Activated CD4-positive, alpha-beta T cell treated with anti-CD3 and anti-CD28 coated beads, Interleukin-2, amount 50 U/mL, for 4 hours (primary cell): ENCODE data around the gene KPNA6.
"Not testable (repeated sequence)": the region's sequence is repeated elsewhere in the genome, so short reads cannot be mapped to it uniquely, and the experiment has no call there.

ENCODE experiments used
- DNase-seq, 2 experiments: peaks; one replicate each; pipeline ENCODE4 v3.0.0-alpha.2; 2020

KPNA6 gene

DNA sequence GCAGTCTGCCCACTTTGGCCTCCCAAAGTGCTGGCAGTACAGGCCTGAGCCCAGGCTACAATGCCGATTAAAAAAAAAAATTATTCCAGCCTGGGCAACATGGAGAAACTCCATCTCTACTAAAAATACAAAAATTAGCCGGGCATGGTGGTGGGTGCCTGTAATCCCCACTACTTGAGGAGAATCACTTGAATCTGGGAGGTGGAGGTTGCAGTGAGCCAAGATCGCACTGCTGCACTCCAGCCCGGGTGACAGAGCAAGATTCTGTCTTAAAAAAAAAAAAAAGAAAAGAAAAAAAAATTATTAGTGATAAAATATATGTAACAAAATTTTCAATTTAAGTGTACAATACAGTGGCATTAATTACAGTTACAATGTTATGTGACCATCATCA lies 35.4 kb downstream of the KPNA6 start:
- not testable (repeated sequence) for DNase-seq

DNA sequence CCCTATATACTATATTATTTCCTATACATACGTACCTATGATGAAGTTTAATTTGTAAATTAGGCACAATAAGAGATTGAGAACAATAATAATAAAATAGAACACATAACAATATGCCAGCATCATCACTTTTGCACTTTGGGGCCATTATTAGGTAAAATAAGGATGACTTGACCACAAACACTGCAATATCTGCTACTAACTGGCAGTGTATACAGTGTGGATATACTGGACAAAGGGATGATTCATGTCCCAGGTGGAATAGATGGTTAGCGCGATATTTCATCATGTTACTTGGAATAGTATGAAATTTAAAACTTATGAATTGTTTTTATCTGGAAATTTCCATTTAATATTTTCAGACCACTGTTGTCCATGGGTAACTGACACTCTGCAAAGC lies 36.2 kb downstream of the KPNA6 start:
- DNase-seq, result no peak

DNA sequence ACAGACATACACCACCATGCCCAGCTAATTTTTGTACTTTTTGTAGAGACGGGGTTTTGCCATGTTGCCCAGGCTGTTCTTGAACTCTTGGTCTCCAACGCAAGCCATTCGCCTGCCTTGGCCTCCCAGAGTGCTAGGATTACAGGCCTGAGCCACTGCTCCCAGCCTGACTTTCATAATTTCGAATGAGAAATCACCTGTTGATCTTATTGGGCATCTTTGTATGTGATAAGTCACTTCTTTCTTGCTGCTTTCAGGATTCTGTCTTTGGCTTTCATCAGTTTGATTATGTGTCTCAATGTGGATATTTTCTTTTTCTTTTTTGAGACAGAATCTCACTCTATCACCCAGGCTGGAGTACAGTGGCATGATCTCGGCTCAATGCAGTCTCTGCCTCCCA lies 39.9 kb downstream of the KPNA6 start:
- DNase-seq, result not testable (repeated sequence)

DNA sequence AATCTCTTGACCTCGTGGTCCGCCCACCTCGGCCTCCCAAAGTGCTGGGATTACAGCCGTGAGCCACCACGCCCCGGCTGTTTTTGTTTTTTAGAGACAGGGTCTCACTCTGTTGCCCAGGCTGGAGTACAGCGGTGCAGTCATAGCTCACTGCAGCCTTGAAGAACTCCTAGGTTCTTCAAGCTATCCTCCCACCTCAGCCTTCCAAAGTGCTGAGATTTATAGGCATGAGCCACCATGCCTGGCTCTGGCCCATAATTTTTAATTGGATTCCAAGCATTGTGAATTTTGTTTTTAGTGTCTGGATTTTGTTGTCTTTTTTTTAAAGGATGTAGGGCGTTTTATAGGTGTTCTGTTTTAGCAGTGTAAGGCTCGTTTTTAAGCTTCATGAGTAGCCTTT lies 43.0 kb downstream of the KPNA6 start:
- DNase-seq, result no peak

DNA sequence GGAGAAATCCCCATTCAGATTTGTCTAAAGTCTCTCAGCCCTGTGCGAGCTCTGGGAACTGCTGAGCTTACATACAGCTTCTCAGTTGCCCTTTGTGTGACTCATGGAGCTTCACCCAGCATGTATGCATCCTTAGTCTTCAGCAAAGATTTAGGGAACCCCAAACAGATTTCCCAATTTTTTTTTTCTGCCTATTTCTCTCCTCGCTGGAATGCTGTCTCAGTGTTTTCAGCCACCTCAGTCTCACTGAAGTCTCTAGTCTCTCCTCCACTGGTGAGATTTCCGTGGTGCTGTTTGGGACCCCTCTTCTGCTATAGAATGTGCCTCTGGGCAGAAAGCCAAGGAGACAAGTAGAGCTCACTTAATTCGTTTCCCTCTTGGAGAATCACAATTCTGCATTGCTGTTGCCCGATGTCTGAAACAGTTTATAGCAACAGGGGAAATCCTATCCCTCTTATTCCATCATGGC lies 43.5 kb downstream of the KPNA6 start:
- no peak for DNase-seq

DNA sequence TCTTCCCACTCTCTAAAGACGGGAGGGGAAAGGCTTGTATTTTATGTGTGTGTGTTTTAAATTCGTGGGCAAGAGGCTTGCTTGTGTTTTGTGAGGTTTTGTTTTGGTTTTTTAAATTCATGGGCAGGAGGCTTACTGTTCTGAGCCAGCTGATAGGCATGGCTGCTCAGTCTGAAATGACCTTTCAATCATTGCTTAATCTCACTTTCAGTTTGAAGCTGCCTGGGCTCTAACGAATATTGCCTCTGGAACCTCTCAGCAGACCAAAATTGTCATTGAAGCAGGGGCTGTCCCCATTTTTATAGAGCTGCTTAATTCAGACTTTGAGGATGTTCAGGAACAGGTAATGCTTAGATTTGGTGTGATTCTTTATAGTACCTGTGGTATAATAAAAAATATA lies 51.3 kb downstream of the KPNA6 start:
- DNase-seq, result no peak

DNA sequence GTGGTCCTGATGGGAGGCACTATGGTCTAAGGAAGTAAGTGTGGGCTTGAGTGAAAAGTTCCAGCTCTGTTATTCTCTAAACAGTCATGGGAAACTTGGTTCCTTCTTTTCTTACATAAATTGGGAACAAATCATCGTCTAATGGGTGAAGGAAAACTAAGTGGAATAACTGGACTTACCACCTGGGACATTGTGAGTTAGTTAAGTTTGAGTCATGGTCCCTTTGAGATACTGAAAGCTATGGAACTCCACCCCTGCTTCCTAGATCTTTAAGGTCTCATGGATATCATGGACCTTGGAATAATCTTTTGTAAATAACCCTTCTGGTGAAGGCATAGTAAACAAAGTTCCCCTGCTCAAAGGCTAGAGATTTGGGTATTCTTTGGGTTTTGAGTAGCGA lies 55.5 kb downstream of the KPNA6 start:
- DNase-seq, result no peak

DNA sequence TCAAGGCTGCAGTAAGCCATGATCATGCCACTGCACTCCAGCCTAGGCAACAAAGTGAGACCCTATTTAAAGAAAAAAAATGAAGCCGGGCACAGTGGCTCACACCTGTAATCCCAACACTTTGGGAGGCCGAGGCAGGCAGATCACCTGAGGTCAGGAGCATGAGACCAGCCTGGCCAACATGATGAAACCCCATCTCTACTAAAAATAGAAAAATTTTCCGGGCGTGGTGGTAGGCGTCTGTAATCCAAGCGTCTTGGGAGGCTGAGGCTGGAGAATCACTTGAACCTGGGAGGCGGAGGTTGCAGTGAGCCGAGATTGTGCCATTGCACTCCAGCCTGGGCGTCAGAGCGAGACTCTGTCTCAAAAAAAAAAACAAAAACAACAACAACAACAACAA lies 57.8 kb downstream of the KPNA6 start:
- DNase-seq, result not testable (repeated sequence)

DNA sequence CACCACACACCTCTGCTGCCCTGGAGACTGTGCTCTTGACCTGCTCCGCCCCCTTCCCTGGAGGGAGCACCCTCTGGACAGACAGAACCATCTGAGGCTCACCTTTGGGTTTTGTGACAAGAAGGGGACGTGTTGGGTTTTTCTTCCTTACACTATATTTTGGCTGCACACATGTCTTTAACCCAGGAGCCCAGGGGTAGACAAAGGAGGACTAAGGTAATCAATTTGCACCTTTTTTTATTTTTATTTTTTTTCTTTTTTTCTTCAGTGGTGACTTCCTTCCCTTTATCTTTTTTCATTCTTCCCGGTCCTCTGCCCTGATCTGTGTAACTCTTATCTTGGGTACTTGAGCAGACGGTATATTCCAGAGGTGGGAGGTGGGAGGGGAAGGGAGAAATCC lies 63.1 kb downstream of the KPNA6 start:
- no peak for DNase-seq

DNA sequence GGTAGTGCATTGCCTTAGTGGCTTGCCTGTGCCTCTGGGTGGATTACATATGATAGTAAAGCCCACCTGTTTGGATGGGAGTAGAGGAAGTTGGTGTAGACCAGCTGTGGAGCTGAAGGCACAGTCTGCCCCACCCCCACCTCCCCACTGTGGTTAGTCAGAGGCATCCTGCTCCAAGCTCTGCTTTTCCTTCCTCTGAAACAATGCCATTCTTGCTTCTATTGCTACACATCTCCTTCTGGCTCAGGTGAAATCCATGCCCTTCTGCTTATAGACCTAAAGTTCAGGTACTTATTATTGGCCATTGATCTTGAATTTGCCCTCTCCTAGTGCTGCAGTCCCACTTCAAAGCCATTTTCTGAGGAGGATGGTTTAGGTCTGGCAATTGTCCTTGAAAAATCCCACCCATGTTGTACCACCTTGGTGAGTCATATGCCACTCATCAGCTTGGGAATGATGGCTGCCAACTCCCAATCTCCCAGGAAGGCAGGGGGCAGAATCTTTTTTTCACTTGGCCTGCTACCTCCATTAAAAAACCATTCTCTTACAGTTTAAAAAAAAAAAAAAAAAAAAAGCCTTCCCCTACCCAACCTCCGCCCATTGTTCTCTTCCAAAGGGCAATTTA lies 64.9 kb downstream of the KPNA6 start:
- DNase-seq, result no peak

DNA sequence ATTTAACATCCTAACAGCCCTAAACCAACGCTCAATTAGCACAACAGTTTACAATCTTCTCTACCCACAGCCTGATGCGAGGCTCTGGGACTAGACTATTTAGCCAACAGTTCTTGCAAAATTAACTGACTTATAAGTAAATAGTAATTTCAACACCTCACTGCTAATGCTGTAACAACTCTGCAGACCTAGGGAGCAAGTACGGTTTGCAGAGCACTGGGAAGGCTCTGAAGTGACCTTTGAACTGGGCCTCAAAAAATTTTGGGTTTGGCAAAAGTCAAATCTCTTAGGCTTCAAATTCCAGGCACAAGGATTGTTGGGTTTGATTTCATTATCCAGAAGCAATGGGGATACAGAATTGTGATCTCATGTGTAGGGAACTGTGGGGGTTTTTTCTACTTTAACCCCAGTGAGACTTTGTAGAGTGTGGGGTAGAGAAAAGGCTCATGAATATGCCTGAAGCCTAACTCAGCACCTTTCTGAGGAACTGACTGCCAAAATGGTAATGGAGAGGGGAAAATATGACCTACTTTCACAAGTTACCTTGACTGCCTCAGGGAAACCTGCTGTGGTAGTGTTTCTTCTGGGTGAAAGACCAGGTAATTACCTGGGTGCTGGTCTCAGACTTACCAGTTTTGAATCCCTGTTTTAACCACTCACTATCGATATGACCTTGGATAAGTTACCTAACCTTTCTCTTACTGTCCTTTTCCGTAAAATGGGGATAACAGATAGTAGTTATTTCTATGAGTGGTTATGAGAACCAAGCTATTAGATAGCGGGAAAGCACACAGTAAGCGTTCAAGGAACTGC lies 70.7 kb downstream of the KPNA6 start:
- no peak for DNase-seq

DNA sequence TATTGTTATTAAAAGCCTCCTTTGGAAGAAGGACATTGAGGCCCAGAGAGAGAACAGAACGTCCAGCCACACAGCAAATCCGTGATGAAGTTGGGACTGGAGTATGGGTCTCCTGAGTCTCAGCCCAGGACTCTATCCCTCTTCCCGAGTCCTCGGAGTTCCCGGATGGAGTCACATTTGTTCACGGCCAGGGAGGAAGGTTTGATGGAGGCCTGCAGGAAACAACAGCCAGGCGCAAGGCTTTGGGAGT lies 71.3 kb downstream of the KPNA6 start:
- DNase-seq, result no peak

DNA sequence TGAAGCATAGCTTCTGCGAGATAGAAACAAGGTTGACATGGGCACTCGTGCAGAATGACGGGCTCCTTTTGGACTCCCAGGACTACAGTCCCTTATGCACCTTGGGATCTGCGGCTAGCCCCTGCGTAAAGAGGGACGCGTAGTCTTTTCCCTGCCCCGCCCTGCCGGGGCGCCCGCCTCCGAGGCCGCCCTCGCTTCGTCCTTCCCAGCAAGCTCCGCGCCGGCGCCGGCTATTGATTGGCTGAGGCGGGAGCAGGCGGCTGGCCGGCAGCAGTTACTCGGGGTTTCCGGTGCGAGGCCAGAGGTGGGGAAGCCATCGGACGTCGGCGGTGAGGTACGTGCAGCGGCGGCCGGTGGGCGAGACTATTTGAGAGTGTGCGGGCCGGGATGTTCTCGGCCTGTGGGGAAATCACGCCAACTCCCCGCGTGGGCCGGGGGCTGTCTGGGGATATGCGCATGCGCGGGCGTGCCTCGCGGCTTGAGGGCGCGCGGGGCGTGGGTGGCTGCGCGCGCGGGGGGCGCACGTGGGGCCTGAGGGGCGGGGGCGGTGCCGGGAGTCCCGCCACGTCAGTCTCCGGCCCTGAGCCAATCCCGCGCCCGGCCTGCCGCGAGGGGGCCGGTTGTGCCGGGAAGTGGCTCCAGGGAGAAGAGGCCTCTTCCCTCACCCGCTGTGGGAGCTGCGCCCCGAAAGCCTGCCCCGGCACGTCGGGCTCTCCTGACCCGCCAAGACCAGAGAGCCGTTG lies 71.8 kb downstream of the KPNA6 start, which contains the start of gene TXLNA:
Gene TXLNA (plus strand): TSS at position 233 of the 743 bp plus-strand sequence. CDS start 671 bp downstream, outside the sequence.
- DNase-seq, result peak; percentile 87 to 88

DNA sequence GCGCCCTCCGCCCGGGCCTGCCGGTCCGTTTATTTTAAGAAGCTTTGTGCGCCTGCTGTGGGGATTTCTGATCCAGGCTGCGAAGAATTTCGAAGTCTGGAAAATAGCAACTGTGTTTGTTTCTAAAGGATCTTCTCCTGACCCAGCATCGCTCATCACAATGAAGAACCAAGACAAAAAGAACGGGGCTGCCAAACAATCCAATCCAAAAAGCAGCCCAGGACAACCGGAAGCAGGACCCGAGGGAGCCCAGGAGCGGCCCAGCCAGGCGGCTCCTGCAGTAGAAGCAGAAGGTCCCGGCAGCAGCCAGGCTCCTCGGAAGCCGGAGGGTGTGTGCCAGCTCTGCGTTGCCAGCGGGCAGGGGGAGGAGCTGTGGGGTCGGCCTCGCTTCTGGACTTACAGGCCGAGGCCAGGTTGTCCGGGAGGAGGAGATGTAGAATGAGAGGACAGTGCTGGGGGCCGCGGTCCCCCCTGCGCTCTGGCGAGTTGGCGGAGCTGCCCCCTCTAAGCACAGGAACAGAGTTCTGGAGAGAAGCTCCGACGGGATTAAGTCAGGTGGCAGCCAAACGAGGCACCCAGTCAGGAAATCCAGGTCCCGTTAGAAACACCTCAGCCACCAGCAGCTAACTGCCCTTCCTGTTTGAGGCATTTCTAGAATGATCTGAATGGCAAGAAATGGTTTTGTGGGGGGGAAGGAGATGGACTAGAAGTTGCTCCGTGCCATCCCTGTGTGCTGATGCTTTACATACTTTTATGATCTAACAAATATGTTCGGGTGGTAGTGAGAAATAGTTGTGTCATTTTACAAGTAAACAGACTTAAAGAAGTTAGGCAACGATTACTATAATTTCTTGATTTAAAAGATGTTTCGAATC lies 72.6 kb downstream of the KPNA6 start:
- no peak for DNase-seq

DNA sequence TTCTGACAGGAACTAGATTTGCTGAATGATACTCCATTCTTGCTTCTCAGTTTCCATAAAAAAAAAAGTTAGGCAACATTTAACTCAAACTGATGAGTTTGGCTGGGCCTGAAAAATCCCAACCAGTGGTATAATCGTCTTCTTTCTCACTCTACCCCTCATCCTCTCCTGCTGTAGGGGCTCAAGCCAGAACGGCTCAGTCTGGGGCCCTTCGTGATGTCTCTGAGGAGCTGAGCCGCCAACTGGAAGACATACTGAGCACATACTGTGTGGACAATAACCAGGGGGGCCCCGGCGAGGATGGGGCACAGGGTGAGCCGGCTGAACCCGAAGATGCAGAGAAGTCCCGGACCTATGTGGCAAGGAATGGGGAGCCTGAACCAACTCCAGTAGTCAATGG lies 73.2 kb downstream of the KPNA6 start:
- no peak for DNase-seq

DNA sequence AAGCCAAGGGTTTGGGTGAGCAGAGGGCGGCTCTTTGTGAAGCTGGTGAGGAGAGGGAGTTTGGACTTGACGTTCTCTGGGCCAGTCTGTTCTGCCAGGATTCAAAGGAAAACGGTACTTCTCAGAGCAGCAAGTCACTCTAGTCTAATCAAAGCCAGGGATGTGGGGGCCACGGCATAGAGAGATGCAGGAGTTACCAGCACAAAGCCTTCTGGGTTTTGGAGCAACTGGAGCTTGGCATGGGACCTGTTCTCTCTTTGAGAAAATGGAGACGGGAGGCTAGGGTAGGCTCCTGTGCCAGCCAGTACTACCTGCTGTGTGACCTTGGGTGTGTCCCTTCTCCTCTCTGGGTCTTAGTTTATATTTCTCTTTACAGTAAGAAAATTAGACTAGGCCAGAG lies 73.7 kb downstream of the KPNA6 start:
- DNase-seq, result no peak

DNA sequence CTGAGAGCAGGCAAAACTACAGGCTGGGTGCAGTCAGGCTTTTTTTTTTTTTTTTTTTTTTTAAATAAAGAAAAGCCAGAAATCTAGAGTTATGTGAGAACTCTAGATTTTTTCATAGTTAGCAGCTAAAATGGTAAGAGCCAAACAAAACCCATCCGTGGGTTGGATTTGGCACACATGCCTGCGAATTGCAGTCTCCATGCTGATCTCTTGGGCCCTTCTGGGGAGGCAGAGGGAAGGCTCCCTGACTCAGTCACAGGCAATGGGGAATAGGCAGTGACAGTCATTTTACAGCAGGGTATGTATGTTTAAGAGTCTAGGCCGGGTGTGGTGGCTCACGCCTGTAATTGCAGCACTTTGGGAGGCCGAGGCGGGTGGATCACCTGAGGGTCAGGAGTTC lies 74.2 kb downstream of the KPNA6 start:
- no peak for DNase-seq

DNA sequence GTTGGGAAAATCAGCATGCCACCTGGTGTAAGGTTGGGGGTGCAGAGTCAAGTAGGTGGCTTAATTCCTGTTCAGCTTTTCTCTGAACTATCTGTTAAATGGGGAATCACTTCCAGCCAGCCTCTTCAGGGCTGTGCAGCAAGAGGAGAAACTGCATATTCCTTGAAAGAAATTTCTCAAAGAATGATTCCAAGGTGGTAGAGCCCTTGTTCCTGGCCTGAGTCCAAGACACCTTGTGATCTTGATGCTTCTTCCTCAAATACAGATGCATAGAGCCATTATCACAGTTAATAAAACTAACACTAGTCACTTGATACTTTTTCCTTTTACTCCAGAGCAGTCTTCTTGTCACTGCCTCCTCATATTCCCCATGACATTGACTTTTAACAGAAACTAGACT lies 76.8 kb downstream of the KPNA6 start:
- no peak for DNase-seq

DNA sequence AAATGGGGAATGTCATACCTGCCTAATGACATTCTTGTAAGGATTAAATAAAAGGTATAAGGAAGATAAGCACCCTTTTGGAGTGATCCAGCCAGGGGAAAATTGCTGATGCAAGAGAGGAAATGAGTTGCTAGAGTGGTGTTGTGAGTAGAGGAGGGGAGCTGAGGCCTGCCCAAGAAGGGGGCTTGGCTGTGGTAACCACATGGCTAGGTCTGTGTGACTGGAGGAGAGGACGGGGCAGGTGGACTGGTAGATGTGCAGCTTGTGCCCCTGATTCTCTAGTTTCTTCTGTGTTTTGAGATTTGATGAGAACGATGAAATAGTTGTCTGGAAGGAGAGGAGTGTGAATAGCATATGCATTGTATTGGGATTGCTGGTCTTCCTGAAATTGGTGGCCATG lies 78.2 kb downstream of the KPNA6 start:
- DNase-seq, result no peak

DNA sequence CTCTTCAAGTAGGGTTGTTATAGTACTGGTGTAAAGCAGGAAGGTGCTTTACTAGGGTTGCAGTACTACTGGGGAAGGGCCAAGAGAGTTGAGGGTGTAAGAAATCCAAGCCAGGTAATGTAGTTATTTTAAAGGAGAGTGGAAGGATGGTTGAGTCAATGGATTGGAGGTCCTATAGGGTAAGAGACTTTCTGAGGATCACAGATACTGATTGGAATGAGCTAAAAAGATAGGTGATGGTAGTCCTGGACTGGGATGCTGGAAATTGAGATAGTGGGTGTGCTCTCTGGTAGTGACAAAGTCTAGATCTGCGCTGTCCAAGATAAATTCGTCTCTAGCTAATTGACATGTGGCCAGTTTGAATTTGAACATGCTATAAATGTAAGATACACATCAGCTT lies 78.6 kb downstream of the KPNA6 start:
- no peak for DNase-seq

DNA sequence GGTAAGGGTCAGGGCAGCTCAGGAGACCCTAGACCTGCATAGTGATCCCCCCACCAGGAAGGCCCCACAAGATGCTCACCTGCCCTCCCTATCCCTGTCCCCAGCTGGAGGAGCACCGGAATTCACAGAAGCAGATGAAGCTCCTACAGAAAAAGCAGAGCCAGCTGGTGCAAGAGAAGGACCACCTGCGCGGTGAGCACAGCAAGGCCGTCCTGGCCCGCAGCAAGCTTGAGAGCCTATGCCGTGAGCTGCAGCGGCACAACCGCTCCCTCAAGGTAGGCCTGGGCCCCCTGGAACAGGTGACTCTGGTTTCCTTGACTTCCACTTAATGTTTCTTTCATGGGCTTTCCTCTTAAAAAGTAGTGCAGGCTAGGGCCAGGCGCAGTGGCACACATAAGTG lies 80.0 kb downstream of the KPNA6 start:
- no peak for DNase-seq

DNA sequence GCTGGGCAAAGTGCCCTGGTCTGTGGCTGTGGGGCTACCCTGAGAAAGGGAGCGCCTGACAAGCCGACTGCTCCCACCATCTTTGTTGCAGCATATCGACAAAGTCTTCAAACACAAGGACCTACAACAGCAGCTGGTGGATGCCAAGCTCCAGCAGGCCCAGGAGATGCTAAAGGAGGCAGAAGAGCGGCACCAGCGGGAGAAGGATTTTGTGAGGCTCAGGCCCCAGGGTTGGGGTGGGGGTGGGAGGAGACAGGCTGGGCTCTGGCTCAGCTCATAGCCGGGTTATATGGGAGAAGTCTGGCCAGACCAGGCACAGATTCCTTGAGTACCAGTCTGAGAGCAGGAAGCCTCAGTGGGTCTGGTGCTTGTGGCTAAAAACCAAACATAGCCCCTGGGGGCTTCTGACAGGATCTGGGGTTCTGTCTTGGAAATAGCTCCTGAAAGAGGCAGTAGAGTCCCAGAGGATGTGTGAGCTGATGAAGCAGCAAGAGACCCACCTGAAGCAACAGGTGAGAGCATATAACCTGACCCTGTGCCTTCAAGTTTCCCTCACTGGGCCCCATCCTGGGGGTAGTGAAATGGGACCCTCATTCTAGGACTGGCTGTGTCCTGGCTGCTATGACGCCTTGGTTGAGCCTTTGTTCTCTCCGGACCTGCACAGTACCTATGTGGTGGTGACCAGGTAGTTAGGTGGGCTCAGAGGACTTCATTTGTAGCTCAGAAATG lies 84.5 kb downstream of the KPNA6 start:
- no peak for DNase-seq
